Measurements from ENCODE around the gene TMA7B. TPM values are rescaled to one million over a fixed set of nuclear protein-coding genes. Genes with fewer than 3 reads are reported as not detected.

TMA7B gene
- total RNA-seq, 2 donors from 2014 or later = 0.20 TPM; not detected in 1

DNA sequence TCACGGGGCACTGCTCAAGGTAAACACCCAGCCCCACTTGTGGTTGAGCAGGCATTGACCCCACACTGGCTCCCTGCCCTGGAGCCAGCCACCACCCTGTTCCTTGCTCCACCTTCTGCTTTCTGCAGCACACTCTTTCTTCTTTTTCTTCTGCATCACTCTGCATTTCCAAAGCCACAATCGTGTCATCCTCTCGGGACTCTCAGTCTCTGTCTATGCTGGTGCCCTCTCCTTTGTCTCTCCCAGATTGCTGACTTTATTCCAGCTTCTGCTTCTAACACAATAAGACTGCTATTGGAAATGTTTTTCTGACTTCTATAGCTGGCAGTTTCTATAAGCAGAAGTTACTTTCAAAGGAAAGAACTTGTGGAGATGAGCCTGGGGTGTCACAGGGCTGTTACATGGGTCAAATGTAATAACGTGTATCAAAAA is 44.9 kb upstream of the TMA7B start:
- intact Hi-C loops (cut with DNase I) = no loop called here
- TF ChIP-seq, protein P1, sequence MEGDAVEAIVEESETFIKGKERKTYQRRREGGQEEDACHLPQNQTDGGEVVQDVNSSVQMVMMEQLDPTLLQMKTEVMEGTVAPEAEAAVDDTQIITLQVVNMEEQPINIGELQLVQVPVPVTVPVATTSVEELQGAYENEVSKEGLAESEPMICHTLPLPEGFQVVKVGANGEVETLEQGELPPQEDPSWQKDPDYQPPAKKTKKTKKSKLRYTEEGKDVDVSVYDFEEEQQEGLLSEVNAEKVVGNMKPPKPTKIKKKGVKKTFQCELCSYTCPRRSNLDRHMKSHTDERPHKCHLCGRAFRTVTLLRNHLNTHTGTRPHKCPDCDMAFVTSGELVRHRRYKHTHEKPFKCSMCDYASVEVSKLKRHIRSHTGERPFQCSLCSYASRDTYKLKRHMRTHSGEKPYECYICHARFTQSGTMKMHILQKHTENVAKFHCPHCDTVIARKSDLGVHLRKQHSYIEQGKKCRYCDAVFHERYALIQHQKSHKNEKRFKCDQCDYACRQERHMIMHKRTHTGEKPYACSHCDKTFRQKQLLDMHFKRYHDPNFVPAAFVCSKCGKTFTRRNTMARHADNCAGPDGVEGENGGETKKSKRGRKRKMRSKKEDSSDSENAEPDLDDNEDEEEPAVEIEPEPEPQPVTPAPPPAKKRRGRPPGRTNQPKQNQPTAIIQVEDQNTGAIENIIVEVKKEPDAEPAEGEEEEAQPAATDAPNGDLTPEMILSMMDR (IDR thresholded peaks at IDR 0.05) = no peak
- no peaks in the 10 kb centered on the region for H3K9me3 ChIP-seq
- H3K36me3 ChIP-seq = no peaks in the 10 kb centered on the region
- no peak overlapping the region for H3K9ac ChIP-seq (ENCODE audit: low read depth in 2 of 2, low read length in 2 of 2)
- no peaks in the 10 kb centered on the region for H3K27me3 ChIP-seq
- H3K27ac ChIP-seq = no peak overlapping the region
- no peak for DNase-seq
- H3K4me3 ChIP-seq = no peak overlapping the region
- no peaks in the 10 kb centered on the region for H3K4me1 ChIP-seq

DNA sequence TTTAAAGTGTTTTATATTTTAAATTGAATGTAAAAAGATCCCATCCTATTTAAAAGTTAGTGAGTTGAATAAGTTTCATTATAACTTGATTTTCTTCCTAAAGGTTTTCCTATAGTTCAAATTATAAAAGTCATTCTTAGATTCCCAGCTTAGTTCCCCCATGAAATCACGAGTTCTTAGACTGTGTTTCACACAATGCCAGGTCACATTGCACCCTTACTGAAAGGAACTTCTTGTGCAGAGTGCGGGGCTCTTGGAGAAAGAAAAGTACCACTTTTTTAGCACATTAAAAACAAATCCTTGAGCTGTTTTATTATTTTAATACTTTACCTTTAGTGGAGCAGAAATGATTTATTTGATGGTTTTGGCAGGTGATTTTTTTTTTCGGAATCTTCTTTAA is 43.7 kb upstream of the TMA7B start:
- no peaks in the 10 kb centered on the region for H3K9me3 ChIP-seq
- no peaks in the 10 kb centered on the region for H3K36me3 ChIP-seq
- DNase-seq = no peak
- H3K4me3 ChIP-seq = no peak overlapping the region
- H3K9ac ChIP-seq (ENCODE audit: low read depth in 2 of 2, low read length in 2 of 2) = no peak overlapping the region
- intact Hi-C loops (cut with DNase I) = no loop called here
- TF ChIP-seq, protein P1 (IDR thresholded peaks at IDR 0.05) = no peak
- no peaks in the 10 kb centered on the region for H3K4me1 ChIP-seq
- H3K27me3 ChIP-seq = no peaks in the 10 kb centered on the region
- no peak overlapping the region for H3K27ac ChIP-seq

DNA sequence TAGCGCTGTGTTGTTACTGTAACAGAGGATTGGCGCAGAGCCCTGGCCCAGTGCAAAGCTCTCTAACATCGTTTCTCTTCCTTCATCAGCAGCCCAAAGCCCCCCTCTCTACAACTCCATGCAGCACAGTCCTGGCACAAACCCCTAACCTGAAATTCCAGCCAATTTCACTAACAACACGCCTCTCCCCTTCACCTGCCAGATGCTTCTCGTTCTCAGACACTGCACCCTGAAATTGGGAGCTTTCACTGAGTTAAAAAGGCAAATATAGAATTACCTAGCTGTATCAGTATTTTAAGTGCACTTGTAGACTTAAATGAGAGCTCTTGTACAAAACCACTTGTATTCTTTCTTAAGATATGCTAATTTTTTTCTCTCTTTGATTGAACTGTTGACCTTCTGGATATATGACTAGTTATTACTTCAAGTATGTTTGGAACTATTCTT is 43.0 kb upstream of the TMA7B start:
- Histone ChIP-seq H3K9me3 (no peaks in the 10 kb centered on the region), H3K9ac (ENCODE audit: low read depth in 2 of 2, low read length in 2 of 2) (no peak overlapping the region), H3K27me3 (no peaks in the 10 kb centered on the region), H3K36me3 (no peaks in the 10 kb centered on the region), H3K4me1 (no peaks in the 10 kb centered on the region), H3K4me3 (no peak overlapping the region), H3K27ac (no peak overlapping the region)
- TF ChIP-seq, protein P1 (IDR thresholded peaks at IDR 0.05) = no peak
- no peak for DNase-seq
- intact Hi-C loops (cut with DNase I) = no loop called here

DNA sequence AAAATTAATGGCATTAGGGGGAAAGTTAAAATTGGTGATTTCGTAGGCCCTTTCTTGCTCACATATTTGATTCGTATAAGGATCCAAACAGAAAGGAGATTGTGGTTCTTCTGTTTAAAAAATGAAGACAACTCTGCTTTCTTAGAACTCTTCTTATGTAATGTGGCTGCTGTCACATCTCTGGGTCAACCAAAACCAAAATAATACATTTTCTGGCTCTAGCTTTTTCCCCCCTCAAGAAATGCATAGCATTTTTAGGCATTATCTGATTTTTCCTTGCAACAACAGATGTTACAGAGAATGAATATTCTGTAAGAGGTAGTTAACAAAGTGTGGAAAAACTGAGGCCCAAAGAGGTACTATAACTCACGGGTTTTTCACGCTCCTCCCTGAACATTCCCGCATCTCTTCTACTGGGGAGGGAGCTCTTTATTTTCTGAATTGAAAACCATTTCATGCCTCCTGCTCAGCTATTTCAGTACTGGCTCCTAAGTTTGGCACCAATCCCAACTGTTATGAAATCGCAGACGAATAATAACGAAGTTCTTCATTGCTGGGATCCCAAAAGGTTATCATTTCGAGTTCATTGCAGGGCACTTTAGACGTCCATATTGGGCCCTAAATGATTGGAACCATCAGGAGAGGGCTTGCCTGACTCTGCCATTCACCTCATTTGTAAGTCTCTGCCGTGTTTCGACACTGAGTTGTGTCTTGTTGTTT is 42.3 kb upstream of the TMA7B start:
- intact Hi-C loops (cut with DNase I) = no loop called here
- H3K36me3 ChIP-seq = no peaks in the 10 kb centered on the region

DNA sequence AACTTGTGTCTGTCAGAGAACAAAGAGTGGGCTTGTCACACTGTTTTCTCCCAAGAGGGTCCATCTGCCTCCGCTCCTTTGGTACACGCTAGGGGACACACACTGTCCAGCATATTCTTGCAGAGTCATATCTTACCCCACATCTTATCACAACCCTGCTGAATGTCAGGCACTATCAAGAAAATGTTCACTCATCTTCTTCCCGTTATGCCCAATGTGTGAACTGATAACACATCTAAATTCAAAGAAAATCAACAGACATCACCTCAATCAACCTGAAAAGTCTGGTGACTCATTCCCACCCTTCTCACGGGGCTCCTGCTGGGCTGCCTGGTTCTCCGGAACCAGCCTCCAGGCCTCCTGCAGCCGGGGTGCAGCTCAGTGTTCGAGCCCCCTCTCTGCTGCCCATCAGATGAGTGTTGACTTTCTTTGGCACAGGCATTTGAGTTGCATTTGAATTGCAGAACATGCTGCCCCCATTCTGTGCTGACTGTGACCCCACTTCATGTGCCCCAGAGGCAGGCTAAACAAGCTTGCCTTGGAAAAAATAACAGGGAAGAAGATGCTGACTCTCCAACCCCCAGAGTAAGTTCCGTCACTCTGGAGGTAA is 40.0 kb upstream of the TMA7B start:
- Histone ChIP-seq H3K27ac (no peak overlapping the region), H3K4me1 (no peaks in the 10 kb centered on the region), H3K27me3 (no peaks in the 10 kb centered on the region), H3K9me3 (no peaks in the 10 kb centered on the region), H3K9ac (ENCODE audit: low read depth in 2 of 2, low read length in 2 of 2) (no peak overlapping the region), H3K36me3 (no peaks in the 10 kb centered on the region), H3K4me3 (no peak overlapping the region)
- no peak for DNase-seq
- intact Hi-C loops (cut with DNase I) = no loop called here
- TF ChIP-seq, protein P1 (IDR thresholded peaks at IDR 0.05) = no peak

More for the DNA sequence above, 42.3 kb upstream of the TMA7B start:
- no peaks in the 10 kb centered on the region for H3K4me1 ChIP-seq
- H3K9me3 ChIP-seq = no peaks in the 10 kb centered on the region
- no peak overlapping the region for H3K27ac ChIP-seq
- TF ChIP-seq, protein P1 (IDR thresholded peaks at IDR 0.05) = no peak
- H3K27me3 ChIP-seq = no peaks in the 10 kb centered on the region
- H3K9ac ChIP-seq (ENCODE audit: low read depth in 2 of 2, low read length in 2 of 2) = no peak overlapping the region
- DNase-seq = no peak
- H3K4me3 ChIP-seq = no peak overlapping the region

Measured in colonic mucosa (tissue), 4 donors.